Lower leg skin (tissue), 3 donors: ENCODE results near the gene SNRNP25.

ENCODE experiments used
- POLR2A ChIP-seq, 2 donors: fragments of 450-650 bp; IDR thresholded peaks; one replicate each; pipeline ENCODE4 v1.6.1; 2016 to 2017; ENCODE audit warnings: antibody characterized with exemption in 2 of 2, mild to moderate bottlenecking in 1 of 2, moderate library complexity in 1 of 2
- TF ChIP-seq, protein P1 (sequence below), 3 donors: fragments of 450-650 bp; IDR thresholded peaks; one replicate each; pipeline ENCODE4 v1.5.1; 2016; ENCODE audit warnings: antibody characterized with exemption in 3 of 3, mild to moderate bottlenecking in 3 of 3, moderate library complexity in 2 of 3

GRCh38 chr16:66309-67182 is 12.9 kb downstream of the SNRNP25 start:
- TF ChIP-seq POLR2A (IDR thresholded peaks at IDR 0.05), result no peak
- TF ChIP-seq, protein P1, sequence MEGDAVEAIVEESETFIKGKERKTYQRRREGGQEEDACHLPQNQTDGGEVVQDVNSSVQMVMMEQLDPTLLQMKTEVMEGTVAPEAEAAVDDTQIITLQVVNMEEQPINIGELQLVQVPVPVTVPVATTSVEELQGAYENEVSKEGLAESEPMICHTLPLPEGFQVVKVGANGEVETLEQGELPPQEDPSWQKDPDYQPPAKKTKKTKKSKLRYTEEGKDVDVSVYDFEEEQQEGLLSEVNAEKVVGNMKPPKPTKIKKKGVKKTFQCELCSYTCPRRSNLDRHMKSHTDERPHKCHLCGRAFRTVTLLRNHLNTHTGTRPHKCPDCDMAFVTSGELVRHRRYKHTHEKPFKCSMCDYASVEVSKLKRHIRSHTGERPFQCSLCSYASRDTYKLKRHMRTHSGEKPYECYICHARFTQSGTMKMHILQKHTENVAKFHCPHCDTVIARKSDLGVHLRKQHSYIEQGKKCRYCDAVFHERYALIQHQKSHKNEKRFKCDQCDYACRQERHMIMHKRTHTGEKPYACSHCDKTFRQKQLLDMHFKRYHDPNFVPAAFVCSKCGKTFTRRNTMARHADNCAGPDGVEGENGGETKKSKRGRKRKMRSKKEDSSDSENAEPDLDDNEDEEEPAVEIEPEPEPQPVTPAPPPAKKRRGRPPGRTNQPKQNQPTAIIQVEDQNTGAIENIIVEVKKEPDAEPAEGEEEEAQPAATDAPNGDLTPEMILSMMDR (IDR thresholded peaks at IDR 0.05), result no peak
